NK-92 (cell line): ENCODE data around the gene PDE4D.

Experiments used
- DNase-seq: peaks from one replicate; lab custom pipeline; 2025; ENCODE audit not compliant: unreplicated experiment; lab: John Stamatoyannopoulos, UW

Gene PDE4D

DNA sequence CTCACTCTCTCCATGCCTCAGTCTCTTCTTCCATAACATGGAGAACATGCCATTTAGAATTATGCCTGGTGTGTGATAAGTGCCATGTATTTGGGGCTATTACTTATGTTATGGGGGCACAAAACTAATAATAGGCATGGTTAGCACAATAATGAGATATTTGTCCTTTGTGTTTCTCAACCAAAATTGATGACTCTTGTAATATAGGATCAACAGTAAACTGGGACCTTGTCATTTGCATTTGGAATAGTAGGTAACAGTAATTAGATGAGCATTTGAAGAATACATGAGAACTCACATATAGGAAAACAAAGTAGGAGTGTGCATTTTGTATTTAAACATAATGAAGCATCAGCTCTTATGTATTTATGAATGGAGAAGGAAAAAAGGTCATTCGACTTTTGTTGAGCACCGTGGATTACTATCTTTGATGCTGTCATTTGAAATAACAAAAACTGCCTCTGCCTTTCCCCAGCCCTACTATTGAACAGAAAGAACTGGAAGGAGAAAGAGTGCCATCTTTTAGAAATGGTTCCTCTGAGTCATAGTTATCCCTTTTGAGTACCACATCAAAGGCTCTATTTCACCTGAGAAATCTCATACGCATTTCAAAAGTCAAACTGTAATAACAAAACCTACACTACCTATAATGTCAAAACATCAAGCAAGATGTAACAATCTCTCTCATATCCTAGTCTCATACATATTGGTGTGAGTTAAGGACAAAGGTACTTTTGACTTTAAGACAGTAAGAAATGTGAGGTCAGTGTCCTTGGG lies 655.2 kb downstream of the PDE4D start:
- DNase-seq: no peak

DNA sequence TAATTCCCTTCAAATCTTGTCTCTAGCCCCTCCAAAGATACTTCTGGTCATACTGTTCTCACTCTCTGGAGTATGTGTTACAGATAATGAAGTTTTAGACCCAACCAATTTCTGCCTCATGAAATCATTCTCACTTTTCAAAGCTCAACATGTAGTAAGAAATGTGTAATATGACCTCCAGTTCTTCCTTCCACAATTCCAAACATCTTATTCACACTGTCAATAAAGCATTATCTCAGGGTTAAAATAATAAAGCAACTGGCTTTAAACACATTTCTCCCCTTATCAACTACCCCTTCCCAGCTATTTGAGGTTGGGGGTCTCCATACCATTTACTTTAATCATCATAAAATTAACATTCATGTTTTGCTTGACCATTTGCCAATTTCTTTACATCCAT lies 656.5 kb downstream of the PDE4D start:
- DNase-seq: no peak

DNA sequence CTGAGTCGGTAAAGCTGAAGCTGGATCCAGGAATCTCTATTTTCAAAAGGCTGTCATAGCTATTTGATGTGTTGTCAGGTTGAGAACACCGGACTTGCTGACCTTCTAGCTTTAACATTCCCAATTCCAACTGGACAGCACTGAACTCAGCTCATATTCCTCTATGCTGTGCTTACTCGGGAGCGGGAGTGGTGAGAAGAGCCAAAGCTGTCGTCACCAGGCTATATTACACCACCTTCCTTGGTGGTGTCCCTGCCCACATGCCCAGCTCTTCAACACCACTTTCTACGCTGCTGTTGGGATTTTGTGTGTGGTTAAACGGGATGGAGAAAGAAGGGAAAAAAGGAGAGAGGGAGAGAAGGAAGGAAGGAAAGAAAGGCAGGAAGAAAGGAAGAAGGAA lies 657.1 kb downstream of the PDE4D start:
- DNase-seq: no peak

DNA sequence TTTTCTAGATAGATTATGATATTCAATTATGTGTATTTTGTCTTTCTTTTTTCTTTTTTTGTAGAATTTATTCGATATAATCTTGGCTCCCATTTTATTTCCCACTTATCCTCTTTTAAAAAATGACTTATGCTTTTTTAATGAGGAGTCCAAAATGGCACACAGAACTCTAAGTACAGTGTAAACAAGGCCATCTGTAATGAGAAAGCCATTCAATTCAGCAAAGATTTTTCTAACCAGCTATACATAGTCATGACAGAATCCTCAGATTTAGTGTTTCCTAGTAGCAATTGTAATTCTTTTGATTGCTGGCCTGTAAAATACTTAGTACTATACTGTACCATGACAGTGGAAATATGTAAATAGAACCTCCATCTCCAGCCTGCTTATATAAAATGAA lies 659.3 kb downstream of the PDE4D start:
- DNase-seq: no peak

DNA sequence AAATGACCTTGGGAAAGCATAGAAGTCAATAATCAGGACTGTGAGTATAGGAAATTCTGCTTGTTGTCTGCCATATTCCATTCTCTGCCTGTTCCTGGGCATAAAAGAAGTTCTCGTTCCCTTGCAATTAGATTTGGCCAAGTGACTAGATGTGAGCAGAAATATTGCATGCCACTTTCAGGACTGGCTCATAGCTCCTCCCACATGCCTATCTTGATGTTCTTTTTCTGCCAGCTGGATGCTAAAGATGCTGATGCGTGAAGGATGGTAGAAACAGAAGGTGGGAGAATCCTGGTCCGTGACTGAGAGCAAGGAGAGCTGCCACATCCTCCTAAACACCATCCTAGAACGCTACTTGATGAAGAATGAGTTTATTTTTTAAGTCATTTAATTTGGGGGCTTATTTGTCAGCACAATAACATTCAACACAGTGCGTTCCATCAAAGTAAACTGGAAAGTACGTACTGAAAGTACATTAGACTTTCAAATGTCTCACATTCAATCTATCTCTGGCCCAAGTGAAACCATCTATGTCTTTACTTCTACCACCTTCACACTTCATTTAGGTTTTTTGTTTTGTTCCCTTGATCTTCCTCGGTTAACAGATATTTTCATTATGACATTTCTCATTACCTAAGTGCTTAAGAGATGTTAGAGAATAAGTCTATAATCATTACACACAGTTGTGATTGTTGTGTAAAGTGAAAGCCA lies 662.1 kb downstream of the PDE4D start:
- DNase-seq: no peak

DNA sequence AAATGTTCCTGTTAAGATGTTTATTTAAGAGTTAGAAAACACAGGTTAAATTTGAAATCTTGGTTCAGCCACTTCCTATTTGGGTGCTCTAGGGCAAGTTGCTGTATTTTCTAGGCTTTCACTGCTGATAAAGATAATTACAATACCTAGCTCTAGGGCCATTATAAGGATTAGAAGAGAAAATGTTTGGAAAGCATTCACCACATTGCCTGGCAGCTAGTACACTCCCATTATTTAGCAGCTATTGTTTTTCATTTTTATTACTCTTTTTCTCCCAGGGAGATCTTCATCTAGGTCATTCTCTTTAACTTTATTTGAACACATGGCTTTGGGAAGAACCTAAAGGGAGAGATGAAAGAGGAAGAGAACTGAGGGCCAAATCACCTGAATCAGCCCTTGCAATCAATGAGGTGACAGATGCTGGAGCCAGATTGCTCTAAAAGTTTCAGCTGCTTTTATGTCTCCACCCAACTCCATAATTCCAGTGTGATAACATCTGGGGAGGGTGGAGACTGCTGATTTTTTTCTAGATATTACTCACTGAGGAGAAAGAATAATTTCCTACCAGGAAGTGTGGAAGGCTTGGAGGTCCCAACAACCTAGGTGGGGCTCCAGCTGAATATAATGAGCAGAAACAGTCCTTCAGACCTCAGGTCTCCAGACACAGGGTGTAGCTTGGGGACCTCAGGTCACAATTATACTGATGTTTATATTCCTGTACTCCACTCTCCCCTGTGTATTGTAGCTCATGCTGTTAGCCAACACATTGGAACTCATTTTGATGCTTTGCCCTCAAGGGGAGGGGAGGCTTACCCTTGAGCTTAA lies 670.6 kb downstream of the PDE4D start:
- DNase-seq: no peak

DNA sequence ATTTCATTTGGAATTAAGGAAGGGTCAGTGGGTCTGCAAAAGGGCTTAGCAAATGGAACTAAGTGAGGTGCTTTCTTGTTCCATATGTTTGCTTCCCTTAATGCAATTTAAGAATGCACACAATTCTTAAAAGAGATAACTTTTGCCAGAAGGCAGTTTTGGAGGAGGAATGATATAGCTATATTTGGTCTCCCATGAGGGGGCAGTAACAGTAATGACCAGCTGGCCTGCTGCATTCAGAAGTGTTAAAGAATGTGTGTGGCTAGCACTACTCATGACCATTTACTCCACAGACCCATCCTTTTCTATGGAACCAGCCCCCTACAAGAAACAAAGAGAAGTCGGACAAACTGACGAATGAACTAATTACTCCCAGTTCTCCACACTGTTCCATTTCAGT lies 671.8 kb downstream of the PDE4D start:
- no peak for DNase-seq

DNA sequence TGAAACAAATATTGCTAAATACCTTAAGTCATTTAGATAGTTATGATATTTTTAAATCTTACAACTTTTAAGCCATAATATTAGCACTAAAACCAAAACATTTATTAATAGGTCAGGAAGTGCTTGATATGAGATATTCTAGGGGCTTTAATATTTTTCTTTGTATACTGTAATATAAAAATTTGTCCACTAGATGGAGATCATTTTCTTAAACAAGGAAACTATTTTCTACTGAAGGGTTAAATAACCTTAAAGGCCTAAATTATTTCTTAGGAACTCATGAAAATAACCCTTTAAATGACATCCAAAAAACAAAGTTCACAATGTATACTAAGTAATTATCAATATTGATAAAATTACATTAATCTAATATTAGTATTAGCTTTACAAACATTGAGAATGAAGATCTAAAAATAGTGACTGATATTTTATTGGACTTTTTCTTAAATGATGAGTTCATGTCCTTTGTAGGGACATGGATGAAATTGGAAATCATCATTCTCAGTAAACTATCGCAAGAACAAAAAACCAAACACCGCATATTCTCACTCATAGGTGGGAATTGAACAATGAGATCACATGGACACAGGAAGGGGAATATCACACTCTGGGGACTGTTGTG lies 675.0 kb downstream of the PDE4D start:
- DNase-seq: no peak

DNA sequence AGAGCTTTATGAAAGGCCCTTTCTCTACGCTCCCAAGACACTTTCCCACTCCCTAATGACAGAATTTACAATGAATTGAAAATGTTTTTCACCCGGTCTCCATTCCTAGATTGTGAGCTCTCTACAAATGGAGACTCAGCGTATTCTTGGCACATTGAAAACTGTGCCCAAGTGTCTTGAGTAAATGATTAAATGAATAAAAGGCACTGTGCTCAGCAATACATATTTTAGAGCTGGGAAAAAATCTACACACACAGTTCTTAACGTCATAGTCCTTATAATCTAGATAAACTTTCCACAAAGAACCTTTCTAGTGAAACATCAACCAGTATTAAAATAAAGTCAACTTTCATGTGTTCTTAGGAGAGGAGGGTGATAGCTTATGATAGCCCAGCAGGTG lies 676.7 kb downstream of the PDE4D start:
- no peak for DNase-seq

DNA sequence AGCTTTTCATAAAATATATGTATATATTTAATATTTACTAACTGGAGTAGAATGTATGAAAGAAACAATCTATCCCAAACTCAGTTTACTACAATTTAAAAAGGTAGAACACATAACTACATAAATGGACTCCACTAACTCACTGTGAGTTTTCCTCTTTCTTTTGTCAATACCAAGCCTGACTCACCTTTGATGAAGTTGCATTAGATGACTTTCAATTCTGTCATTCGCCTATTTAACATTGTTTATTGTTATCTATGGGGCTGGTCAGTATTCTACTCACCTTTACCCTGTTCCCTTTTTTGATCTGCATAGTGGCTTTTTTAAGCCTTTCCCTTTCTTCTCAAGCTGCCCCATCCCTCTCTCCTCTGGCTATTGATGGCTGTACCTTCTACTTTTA lies 680.9 kb downstream of the PDE4D start:
- no peak for DNase-seq

DNA sequence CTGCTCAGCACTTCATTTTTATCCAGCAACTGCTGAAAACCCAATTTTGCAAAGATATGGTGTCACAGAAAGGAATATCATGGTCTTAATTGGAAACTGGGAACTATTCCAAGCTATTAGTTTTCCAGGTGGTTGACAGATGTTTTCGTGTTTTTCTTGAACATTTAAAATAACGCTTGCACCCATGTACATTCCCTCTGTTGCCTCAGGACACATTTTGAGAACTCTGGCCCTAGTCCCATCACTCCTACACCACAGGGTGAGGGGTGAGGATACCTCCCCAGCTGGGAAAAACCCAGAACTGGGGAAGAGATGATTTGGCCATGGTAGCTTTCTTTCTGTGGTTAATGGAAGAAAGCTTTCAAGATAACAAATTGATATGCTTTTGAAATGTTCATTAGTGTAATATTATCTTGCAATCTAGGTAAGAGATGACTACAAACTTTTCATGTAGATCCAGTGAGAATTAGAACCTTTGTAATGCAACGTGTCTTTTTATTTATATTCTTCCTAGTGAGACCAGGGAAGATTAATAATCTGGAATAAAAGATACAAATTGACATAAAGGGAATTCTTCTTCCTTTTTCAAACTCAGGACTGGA lies 683.7 kb downstream of the PDE4D start:
- no peak for DNase-seq

DNA sequence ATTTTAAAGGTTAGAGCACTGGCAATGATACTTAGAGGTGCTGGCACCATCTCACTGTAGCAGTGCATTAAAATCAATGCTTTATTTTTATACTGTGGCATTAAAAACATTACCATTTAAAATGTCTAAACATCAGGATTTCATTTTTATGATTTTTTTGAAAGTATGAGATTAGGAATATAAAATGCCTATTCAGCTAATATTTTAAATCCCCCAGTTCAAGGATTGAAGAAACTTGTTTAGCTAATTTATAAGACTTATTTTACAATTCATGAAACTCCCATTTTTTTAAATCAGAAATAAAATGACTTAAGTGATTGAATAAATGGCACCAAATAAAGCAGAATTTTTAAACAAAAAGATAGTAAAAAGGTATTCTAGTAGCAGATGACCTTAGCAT lies 685.1 kb downstream of the PDE4D start:
- DNase-seq: no peak

DNA sequence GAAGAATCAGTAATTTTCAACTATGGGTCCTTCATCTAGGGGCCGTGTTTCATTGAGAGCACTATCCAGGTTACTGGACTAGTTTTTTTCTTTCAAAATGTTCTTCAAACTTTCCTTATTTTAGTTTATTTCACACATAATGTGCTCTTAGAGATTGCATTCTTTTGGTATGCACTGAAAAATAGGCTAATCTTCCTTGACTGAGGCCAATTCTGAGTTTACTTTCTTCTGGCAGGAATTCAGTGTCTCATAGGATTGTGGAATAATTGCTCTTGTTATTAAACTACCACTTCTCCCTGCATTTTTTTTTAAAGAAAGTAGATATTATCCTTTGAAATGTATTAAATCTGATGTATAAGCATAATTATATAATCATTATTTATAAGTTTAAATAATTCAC lies 686.1 kb downstream of the PDE4D start:
- no peak for DNase-seq

DNA sequence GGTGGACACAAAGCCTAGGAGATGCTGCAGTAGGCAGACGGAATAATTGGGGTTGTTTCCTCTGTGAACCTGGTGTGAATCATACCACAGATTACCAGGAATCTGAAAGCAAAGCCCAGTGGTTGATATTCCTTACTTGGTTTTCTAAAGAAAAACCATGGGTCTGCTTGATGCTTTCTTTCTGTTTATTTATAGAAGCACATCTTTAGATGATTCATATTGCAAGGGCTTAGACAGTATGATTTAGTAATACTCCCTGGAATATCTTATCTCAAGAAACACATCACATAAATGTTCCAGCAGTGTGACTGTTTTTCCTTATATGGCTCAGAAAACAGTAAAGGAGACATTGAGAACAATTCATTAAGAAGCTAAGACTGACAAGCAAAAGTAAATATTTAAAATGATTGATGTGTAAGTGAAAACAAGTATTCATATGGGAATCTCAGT lies 687.4 kb downstream of the PDE4D start:
- DNase-seq: no peak

DNA sequence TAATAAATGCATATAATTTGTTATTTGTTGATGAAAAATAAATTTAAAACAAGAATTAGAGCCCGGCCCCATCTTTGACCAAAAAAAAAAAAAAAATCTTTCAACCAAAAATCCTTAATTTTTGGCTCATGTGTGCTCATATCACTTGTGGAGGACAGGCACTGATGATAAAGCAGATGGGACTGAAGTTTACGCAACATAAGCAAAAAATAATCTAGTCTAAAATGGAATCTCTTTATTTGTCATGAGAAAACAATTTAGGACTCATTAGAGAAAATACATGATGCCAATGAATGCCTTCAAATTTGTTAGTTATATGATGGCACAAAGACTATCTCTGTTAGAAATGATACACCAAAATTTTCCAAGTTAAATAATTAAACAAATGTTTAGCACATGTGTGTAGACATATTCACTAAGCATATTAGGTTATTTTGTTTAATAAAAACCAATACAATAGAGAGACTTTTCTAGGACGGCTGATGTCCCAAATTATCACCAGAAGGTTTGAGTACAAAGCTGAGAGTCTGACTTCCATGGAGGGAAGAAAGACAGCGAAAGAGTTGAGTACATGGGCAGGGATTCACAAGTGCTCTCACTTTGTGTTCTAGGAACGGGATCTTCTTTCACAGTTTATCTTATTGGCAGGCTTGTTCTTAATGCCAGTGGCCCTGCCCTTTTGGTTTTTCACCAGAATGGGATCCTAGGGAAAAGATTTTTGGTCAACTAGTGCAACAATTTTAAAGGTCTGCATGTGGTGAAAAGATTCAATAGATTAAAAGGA lies 689.2 kb downstream of the PDE4D start:
- no peak for DNase-seq

DNA sequence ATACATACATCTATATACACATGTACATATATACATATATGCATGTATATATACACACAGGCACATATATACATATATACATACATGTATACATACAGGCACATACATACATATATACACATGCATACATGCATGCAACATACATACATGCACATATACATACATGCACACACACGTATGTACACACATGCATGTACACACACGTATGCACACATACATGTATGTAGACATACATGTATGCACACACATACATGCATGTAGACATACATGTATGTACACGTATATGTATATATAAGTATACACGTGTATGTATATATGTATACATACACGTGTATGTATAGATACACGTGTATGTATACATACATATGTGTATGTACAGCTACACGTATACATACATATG lies 693.7 kb downstream of the PDE4D start:
- DNase-seq: no peak

DNA sequence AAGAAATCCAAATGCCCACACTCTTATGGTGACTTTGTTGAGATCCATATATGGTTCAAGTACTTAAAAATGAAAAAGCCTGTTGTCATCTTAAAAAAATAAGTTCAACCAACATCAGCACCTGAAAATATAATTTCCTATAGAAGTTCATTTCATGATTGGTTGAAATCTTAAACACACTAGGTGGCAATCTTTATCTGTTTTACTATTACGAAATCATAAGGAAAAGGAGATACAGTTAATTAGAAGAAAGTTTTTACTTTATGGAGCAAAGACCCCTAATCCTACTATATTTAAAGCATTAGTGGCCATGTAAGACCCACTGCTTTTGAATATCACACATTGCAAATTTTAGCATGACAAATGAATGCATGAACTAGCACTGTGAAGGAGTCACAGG lies 694.7 kb downstream of the PDE4D start:
- DNase-seq: no peak

DNA sequence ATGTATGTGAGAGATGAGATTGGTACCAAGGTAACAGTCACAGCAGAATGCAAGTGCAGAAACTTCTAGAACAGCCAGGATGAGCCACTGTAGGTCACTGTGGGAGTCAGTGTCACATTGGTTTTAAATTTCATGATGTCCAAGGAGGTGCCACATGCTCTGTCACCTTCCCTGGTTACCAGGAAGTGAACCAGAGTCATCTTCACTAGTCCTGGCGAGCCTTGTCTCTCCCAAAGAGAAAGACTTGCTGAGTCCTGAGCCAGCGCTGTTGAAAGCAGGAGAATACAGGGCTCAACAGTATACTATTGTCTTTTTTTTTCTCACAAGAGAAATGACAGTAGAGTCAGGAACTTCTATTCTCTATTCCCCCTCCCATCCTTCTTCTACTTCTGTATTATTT lies 695.2 kb downstream of the PDE4D start:
- no peak for DNase-seq

DNA sequence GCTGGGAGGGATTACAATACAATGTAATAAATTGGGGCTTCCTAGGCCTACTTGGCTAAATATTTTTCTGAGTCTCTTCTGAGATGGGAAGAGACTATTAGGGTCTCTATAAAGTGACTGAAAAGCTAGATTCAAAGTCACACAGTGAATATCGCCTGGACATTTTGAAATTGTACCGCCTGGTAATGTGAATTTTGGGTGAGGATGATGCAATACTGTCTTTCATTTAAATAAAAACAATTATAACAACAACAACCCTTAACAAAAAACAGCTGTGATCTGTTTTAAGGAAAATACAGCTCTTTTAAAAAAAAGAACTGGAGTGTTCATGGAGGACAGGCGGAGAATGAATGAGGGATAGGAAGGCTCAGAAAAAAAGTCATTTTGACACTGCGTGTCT lies 695.6 kb downstream of the PDE4D start:
- no peak for DNase-seq

DNA sequence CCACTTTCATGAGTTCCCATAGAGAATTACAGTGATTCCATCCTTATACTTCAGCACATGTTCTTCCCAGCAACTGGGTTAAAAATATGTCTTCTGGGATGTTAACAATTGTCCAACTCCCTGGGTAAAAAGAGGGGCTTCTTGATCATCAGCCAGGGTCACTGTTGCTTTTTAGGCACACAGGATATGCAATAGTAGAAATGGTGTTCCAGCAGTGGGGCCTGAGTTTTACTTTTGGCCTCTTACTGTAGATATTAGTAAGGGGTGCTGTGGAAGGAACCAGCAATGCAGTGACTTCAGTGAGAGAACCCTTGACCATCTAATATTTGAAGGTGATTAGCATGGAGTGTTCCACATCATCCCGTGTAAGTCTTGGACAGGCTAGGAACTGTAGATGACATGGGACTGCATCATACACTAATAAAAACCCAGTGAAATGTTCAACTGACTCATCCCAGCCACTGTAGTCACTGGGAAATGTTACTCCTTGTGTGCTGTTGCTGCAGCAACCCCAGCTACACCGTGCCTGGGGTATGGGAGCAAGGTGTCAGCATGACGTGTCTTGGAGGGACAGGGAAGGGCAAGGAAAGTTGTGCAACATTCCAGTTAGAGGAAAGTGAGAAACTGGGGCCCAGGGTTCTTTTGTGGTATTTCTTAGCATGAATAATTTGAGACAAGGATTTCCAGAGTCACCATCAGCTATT lies 699.8 kb downstream of the PDE4D start:
- DNase-seq: no peak
